ENCODE measurements around the gene L3MBTL3.

DNA sequence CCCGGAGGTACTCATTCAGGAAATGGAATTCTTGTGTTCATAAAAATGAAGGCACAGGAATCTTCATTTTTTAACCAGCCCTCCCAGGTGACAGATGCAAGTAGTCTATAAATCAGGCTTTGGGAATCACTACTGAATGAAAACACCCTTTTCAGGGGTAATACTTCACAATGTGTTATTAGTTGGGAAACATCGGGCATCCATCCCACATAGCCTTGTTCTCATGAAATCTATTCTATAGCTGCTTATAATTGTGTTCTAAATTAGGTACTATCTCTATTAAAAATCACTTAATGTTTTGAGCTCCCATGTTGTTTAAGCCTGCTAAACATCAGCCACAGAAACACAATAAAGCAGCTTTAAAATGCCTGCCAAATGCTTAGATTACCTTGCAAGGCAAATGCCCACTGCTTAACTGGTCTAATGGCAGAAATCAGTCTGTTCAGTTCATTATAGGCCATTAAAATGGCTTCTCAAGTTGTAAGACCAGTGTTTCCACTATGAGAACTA lies 94.9 kb downstream of the L3MBTL3 start:
- TF ChIP-seq EZH2phosphoT487 (IDR thresholded peaks at IDR 0.05; ENCODE audit: unreplicated experiment) (no peak), CTCF (conservative IDR thresholded peaks at IDR 0.05; ENCODE audit: low read depth in 2 of 2) (no peak), POLR2AphosphoS5 (IDR thresholded peaks at IDR 0.05; ENCODE audit: low read depth) (no peak), REST (IDR thresholded peaks at IDR 0.05; ENCODE audit: unreplicated experiment) (no peak), STAT1 (IDR thresholded peaks at IDR 0.05; ENCODE audit: unreplicated experiment) (no peak), NANOG (IDR thresholded peaks at IDR 0.05; ENCODE audit: borderline replicate concordance) (no peak), EZH2 (IDR thresholded peaks at IDR 0.05; ENCODE audit: low read depth, unreplicated experiment) (no peak), JUNB (IDR thresholded peaks at IDR 0.05; ENCODE audit: unreplicated experiment) (no peak)
- TF ChIP-seq, protein P1, sequence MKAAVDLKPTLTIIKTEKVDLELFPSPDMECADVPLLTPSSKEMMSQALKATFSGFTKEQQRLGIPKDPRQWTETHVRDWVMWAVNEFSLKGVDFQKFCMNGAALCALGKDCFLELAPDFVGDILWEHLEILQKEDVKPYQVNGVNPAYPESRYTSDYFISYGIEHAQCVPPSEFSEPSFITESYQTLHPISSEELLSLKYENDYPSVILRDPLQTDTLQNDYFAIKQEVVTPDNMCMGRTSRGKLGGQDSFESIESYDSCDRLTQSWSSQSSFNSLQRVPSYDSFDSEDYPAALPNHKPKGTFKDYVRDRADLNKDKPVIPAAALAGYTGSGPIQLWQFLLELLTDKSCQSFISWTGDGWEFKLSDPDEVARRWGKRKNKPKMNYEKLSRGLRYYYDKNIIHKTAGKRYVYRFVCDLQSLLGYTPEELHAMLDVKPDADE (IDR thresholded peaks at IDR 0.05) = no peak

All from GM23338 (cell line).